Stimulated activated CD4-positive, alpha-beta T cell treated with anti-CD3 and anti-CD28 coated beads, Interleukin-4, amount 100 ng/mL, for 1 hour (primary cell): Measurements from ENCODE around the gene SP140.
"Not testable (repeated sequence)": the region's sequence is repeated elsewhere in the genome, so short reads cannot be mapped to it uniquely, and the experiment has no call there.

Source experiments
- DNase-seq: peaks from one replicate; pipeline ENCODE4 v3.0.0-alpha.2; 2020

Gene SP140

GRCh38 chr2:230227216-230227615 is 1.7 kb downstream of the SP140 start:
- DNase-seq: no peak

GRCh38 chr2:230230087-230230486 is 4.6 kb downstream of the SP140 start:
- no peak for DNase-seq

- no peak for DNase-seq
These were observed 5.1 kb downstream of the SP140 start for GRCh38 chr2:230230496-230231200.

GRCh38 chr2:230231251-230231650 is 5.7 kb downstream of the SP140 start:
- DNase-seq: no peak

DNA sequence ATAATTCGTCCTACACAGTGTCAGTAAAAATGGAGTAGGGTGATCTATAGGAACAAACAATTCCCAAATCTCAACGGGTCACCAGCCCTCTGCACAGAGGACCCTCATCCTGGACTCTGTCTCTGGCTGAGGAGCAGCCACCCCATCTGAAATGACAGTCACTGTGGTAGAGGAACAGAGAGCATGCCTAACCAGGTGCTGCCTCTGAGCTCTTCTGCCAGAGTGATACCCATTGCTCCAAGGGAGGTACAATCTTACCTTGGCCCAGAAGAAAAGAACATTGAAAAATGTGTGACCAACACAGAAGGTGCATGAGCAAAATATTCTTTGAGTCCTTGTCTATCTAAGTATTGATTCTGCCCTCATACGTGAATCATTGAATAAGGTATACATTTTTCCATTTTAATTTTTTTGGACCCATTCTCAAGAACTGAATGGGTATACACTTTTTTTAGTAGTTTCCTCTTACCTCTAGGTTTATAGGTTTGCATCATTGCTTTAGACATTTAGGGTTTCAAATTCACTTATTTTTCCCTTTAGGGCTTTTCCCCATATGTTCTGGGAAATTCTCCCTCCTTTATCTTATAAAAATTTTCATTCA is 8.7 kb downstream of the SP140 start:
- no peak for DNase-seq

DNA sequence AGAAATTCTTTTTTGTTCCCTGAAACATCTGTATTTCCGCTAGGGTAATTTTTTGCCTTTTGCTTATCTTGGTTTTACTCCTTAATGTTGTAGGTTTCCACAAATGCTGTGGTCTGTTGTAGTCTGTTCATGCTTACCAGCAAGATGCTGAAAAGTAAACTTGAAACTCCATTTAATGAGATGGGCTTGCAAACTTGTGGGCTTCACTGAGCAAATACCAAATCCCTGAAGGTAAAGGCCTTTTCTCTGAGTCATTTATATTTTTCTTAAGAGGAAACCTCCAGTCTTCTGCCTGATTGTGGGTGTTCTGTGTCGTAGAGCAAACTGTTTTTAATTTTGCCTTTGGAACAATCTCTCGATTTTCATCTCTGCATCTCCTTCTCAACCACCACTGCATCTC is 9.3 kb downstream of the SP140 start:
- no peak for DNase-seq

DNA sequence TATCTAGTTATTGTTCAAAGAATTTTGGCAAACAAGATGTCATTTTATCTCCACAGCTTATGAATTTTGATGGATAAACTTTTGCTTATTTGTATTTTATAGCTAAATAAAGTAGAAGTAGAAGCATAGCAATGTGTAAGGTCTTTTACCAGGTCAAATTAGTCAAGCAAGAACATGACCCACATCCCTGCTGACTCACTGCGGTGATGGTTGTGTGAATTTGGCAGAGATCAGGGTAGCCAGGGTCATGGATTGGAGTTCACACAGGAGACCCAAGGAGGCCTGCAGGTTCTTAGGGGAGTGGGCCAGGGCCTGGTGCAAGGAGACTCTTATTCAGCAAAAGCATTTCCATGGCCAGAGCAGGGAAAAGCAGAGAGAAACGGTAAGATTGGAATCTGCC is 18.7 kb downstream of the SP140 start:
- DNase-seq: no peak

DNA sequence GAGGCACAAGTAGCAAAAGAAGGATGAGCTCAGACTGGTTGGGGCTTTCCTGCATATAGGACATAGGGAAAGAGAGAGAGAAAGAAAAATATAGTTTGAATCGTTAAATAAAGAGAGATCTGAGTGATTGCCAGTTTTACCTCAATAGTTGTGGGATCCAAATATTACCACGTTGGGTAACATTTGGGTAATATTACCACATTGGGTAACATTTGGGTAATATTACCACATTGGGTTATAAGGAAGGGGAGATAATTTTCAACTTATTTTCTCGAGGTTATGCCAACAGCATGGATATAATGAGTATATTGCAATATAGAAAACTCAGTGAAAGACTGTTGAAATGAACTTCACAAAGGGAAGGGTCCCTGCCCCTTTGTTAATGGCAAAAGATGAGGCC is 20.7 kb downstream of the SP140 start:
- DNase-seq: no peak

- no peak for DNase-seq
These were observed 24.7 kb downstream of the SP140 start for GRCh38 chr2:230250231-230250630.

GRCh38 chr2:230254152-230254881 is 28.8 kb downstream of the SP140 start:
- DNase-seq: no peak

DNA sequence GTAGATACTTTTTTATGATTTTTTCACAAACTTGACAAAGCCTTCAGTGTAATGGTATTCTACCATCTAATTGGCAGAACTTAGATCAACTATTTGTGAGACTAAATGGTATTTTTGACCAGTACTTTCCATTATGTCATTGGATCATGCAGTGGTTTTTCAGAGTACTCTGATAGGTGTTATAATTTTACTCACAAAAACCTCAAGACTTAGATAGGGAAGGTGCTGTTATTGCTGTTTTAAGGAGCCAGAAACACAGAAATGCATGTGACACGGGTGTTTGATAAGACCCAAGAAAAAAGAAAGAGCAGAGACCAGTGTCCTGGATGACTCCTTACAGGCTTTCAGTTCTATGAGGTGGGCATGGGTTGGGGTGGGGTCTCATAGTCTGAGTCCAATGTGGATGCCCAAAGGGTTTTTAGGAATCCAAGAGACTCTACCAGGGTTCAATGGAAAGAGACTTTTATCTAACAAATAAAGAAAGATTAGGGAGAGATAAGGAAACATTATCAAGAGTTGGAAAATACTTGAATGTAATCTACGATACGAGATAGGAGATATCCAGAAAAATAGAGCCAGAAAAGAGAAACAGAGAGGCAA is 31.3 kb downstream of the SP140 start:
- DNase-seq: no peak

GRCh38 chr2:230258483-230258882 is 32.9 kb downstream of the SP140 start:
- no peak for DNase-seq

GRCh38 chr2:230262246-230262645 is 36.7 kb downstream of the SP140 start:
- no peak for DNase-seq

- not testable (repeated sequence) for DNase-seq
These were observed 39.4 kb downstream of the SP140 start for GRCh38 chr2:230264945-230265344.

DNA sequence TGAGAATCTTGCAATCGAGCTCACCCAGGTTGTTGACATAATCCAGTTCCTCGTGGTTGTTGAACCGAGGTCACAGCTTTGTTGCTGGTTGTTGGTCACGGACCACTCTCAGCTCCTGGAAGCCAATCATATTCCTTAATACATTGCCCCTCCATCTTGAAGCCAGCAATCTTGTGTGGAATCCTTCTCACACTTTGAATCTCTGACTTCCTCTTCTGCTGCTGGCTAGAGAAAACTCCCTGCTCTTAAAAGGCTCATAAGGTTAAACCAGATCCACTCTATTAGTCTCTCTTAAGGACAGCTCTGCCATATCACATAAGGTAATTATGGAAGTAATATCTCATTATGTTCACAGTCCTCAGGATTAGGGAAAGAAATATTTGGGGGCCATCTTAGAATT is 41.1 kb downstream of the SP140 start:
- DNase-seq: no peak

GRCh38 chr2:230267059-230267458 is 41.5 kb downstream of the SP140 start:
- DNase-seq: no peak

DNA sequence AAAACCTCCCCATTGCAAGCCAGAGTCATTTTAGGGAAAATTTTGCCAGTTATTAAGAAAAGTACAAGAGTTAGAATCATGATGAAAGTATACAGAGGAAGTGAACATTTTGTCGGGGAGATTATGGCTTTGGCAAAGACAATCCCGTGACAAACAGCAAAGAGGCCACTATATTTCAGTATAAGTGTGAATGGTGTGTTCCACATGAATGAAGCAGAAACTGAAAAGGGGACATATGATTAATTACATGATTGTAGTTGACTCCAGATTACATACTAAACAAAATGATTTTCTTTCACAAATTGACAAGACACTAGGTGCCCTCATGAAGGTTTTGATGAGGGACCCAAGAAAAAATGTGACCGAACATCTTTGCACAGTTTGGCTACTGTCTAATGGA is 42.0 kb downstream of the SP140 start:
- no peak for DNase-seq

- no peak for DNase-seq
These were observed 43.2 kb downstream of the SP140 start for GRCh38 chr2:230268606-230269243.

- no peak for DNase-seq
These were observed 44.2 kb downstream of the SP140 start for GRCh38 chr2:230269715-230270114.

GRCh38 chr2:230282936-230283335 is 57.4 kb downstream of the SP140 start:
- no peak for DNase-seq

DNA sequence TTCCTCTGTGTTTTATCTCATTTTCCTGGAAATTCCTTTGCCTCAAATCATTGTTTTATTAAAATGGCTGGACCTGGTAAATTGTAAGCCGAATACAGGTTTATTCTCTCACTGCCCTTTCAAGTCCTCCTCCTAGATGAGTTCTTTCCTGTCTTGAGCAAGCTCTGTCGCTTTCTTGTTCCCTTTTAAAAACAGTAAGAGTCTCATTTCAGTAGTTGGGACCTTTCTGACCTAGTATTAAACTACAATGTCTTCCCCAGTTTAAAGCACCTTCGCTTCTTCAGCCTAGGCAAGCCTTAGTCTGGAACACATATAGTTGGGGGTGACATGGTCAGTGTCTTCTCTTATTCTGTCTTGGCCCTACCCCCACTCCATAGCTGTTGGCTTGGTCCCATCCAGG is 60.5 kb downstream of the SP140 start:
- DNase-seq: no peak

GRCh38 chr2:230289311-230289710 is 63.8 kb downstream of the SP140 start:
- not testable (repeated sequence) for DNase-seq

DNA sequence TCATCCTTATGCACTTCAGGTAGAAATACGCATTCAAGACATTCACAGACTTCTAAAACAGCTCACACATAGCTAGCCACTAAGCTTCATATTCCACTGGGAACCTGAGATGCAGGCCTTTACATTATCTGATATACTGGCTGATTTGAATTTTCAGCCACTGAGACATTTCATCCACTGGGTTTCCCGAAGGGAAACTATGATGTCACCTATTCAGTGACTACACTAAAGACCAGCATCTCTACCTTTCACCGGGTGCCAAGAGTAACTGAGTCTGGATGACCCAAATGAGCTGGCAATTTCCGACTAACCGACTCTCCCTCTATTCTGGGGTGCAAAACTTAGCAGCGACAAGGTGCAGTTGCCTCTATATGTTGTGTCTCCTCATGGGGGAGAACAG is 69.7 kb downstream of the SP140 start:
- no peak for DNase-seq
